Measurements from ENCODE around the gene DISC1.
"Not testable (repeated sequence)": the region's sequence is repeated elsewhere in the genome, so short reads cannot be mapped to it uniquely, and the experiment has no call there.

- TF ChIP-seq CTCF (IDR thresholded peaks at IDR 0.05); POLR2AphosphoS5 (IDR thresholded peaks at IDR 0.05; ENCODE audit: insufficient read depth in 1 of 2, low read depth in 1 of 2); POLR2A (IDR thresholded peaks at IDR 0.05): not testable (repeated sequence)
Measured at GRCh38 chr1:231651621-231652260, 25.2 kb downstream of the DISC1 start.

All from vagina (tissue), 2 donors.